CD4-positive, CD25-positive, alpha-beta regulatory T cell (primary cell): ENCODE measurements around the gene PCDHGA1. TPM values are rescaled to one million over a fixed set of nuclear protein-coding genes. Genes with fewer than 3 reads are reported as not detected.
"Not testable (repeated sequence)": the region's sequence is repeated elsewhere in the genome, so short reads cannot be mapped to it uniquely, and the experiment has no call there.

Experiments
- ATAC-seq, 2 donors: fragments of 150-1000 bp; cut with Tn5 transposase; one replicate each; pipeline ENCODE4 v1.10.0; 2021; ENCODE audit warnings: low read depth in 2 of 2, moderate number of reproducible peaks in 2 of 2, moderate library complexity in 1 of 2
- DNase-seq, 3 donors: peaks; one replicate each; pipeline versions ENCODE4 v3.0.0 to v3.0.0-alpha.2; 2012 to 2022; ENCODE audit warnings: mixed read lengths in 1 of 3
- H3K27ac ChIP-seq: one replicate; pipeline ENCODE4 v1.7.0; 2013; ENCODE audit warnings: mild to moderate bottlenecking, low read length; ENCODE audit not compliant: insufficient read depth, poor library complexity, severe bottlenecking
- H3K27me3 ChIP-seq: one replicate; pipeline ENCODE4 v1.7.0; 2013; ENCODE audit warnings: low read length; ENCODE audit not compliant: control insufficient read depth, insufficient read depth
- H3K36me3 ChIP-seq: one replicate; pipeline ENCODE4 v1.7.0; 2013; ENCODE audit warnings: mild to moderate bottlenecking, low read length, moderate library complexity; ENCODE audit not compliant: control insufficient read depth, insufficient read depth
- H3K4me1 ChIP-seq: 2 replicates; pipeline ENCODE4 v1.7.0; 2013; ENCODE audit warnings: mild to moderate bottlenecking, low read length; ENCODE audit not compliant: insufficient read depth, control insufficient read depth, poor library complexity, severe bottlenecking
- H3K4me3 ChIP-seq: one replicate; pipeline ENCODE4 v1.7.0; 2013; ENCODE audit warnings: low read depth, mild to moderate bottlenecking, low read length, moderate library complexity
- H3K9me3 ChIP-seq, 2 experiments: 1 replicate in 1 of 2; 2 replicates in 1 of 2; pipeline ENCODE4 v1.7.0; 2013; ENCODE audit warnings: low read length in 2 of 2, mild to moderate bottlenecking in 1 of 2, moderate library complexity in 1 of 2; ENCODE audit not compliant: control insufficient read depth in 2 of 2
- H3K27ac Mint-ChIP-seq, 3 donors: one replicate each; pipeline ENCODE4 v1.8.0; 2020 to 2022; ENCODE audit warnings: mild to moderate bottlenecking in 3 of 3, mixed read lengths in 3 of 3, moderate library complexity in 2 of 3
- H3K27me3 Mint-ChIP-seq: one replicate; pipeline ENCODE4 v1.8.0; 2022; ENCODE audit warnings: mild to moderate bottlenecking, mixed read lengths
- H3K36me3 Mint-ChIP-seq: one replicate; pipeline ENCODE4 v1.8.0; 2020; ENCODE audit warnings: mixed read lengths
- H3K4me1 Mint-ChIP-seq, 4 donors: one replicate each; pipeline ENCODE4 v1.8.0; 2020 to 2022; ENCODE audit warnings: mixed read lengths in 4 of 4, mild to moderate bottlenecking in 1 of 4
- H3K4me3 Mint-ChIP-seq, 4 donors: one replicate each; pipeline ENCODE4 v1.8.0; 2020 to 2022; ENCODE audit warnings: mild to moderate bottlenecking in 4 of 4, mixed read lengths in 4 of 4, moderate library complexity in 3 of 4
- H3K9me3 Mint-ChIP-seq, 7 donors: one replicate each; pipeline ENCODE4 v1.8.0; 2020 to 2022; ENCODE audit warnings: mixed read lengths in 7 of 7, mild to moderate bottlenecking in 3 of 7, moderate library complexity in 2 of 7
- polyA plus RNA-seq, 4 donors: library from polyadenylated mRNA; unstranded; fragments of 300-500 nt; fragmentation: Illumina TruSeq; gene quantifications; one replicate each; pipeline ENCODE4 v1.2.3, GENCODE V29; 2021
- total RNA-seq: library from RNA; stranded (reverse); gene quantifications from one replicate; pipeline ENCODE4 v1.2.3, GENCODE V29; 2022

PCDHGA1 gene
- total and polyA plus RNA-seq, 5 donors from 2014 or later, result 0.06 to 0.10 TPM; not detected in 3

GRCh38 chr5:141387557-141388311 is 57.4 kb downstream of the PCDHGA1 start, which contains the start of gene PCDHGB4:
PCDHGB4 (plus strand) TSS chr5:141387698; CDS start chr5:141387885, 187 bp downstream.
- Mint-ChIP-seq H3K27me3 (peaks cover 65% of the 10 kb centered on the region), H3K27ac (peak within 1 kb of the TSS in 1 of 3 donors; percentile 49), H3K9me3 (peaks cover 0 to 59% (median 18%) of the 10 kb centered on the region in 7 donors)
- H3K36me3 Mint-ChIP-seq, H3K4me3 Mint-ChIP-seq, H3K27ac ChIP-seq, H3K36me3 ChIP-seq, H3K4me3 ChIP-seq, H3K4me1 ChIP-seq, DNase-seq, H3K4me1 Mint-ChIP-seq: not testable (repeated sequence)
- peaks cover 20 to 48% of the 10 kb centered on the region in 2 experiments for H3K9me3 ChIP-seq
- peak in 1 of 2 donors; percentile 34 for ATAC-seq
- H3K27me3 ChIP-seq, result peaks cover 46% of the 10 kb centered on the region

- Histone ChIP-seq H3K4me1 (no peaks in the 10 kb centered on the region), H3K9me3 (peaks cover 20 to 48% of the 10 kb centered on the region in 2 experiments), H3K36me3 (no peaks in the 10 kb centered on the region), H3K4me3 (no peak overlapping the region), H3K27ac (no peak overlapping the region), H3K27me3 (peaks cover 42% of the 10 kb centered on the region)
- ATAC-seq, result no peak
- peaks cover 0 to 60% (median 18%) of the 10 kb centered on the region in 7 donors for H3K9me3 Mint-ChIP-seq
- no peak for DNase-seq
- peaks cover 0 to 3% (median 0%) of the 10 kb centered on the region in 4 donors for H3K4me1 Mint-ChIP-seq
- peak overlapping the region in 1 of 3 donors; percentile 49 for H3K27ac Mint-ChIP-seq
- H3K4me3 Mint-ChIP-seq, result no peak overlapping the region
- H3K27me3 Mint-ChIP-seq, result peaks cover 61% of the 10 kb centered on the region
- H3K36me3 Mint-ChIP-seq, result peaks cover 3% of the 10 kb centered on the region
These were observed 58.3 kb downstream of the PCDHGA1 start for GRCh38 chr5:141388661-141389060.

- H3K9me3 ChIP-seq, result peaks cover 21 to 54% of the 10 kb centered on the region in 2 experiments
- Mint-ChIP-seq H3K27ac (no peak overlapping the region), H3K4me1 (peaks cover 0 to 3% (median 0%) of the 10 kb centered on the region in 4 donors), H3K9me3 (peaks cover 0 to 60% (median 18%) of the 10 kb centered on the region in 7 donors), H3K4me3 (peak overlapping the region in 1 of 4 donors; percentile 77), H3K36me3 (peaks cover 3% of the 10 kb centered on the region), H3K27me3 (peaks cover 58% of the 10 kb centered on the region)
- H3K4me1 ChIP-seq, result no peaks in the 10 kb centered on the region
- DNase-seq, result no peak
- H3K27me3 ChIP-seq, result peaks cover 41% of the 10 kb centered on the region
- H3K36me3 ChIP-seq, result no peaks in the 10 kb centered on the region
- H3K4me3 ChIP-seq, result no peak overlapping the region
- no peak overlapping the region for H3K27ac ChIP-seq
- no peak for ATAC-seq
These were observed 59.1 kb downstream of the PCDHGA1 start for GRCh38 chr5:141389153-141390042.

- Mint-ChIP-seq H3K27ac (no peak within 1 kb of the TSS), H3K27me3 (peaks cover 46% of the 10 kb centered on the region), H3K9me3 (peaks cover 0 to 57% (median 11%) of the 10 kb centered on the region in 7 donors), H3K4me3 (peak within 1 kb of the TSS in 1 of 4 donors; percentile 1), H3K4me1 (peaks cover 0 to 3% (median 0%) of the 10 kb centered on the region in 4 donors), H3K36me3 (peaks cover 3% of the 10 kb centered on the region)
- no peaks in the 10 kb centered on the region for H3K36me3 ChIP-seq
- no peak for DNase-seq
- H3K4me3 ChIP-seq, result no peak within 1 kb of the TSS
- ATAC-seq, result no peak
- no peak within 1 kb of the TSS for H3K27ac ChIP-seq
- peaks cover 26% of the 10 kb centered on the region for H3K27me3 ChIP-seq
- H3K9me3 ChIP-seq, result peaks cover 24 to 37% of the 10 kb centered on the region in 2 experiments
- H3K4me1 ChIP-seq, result no peaks in the 10 kb centered on the region
These were observed 62.3 kb downstream of the PCDHGA1 start, which contains the start of gene PCDHGA8 for GRCh38 chr5:141392429-141393198. PCDHGA8 (plus strand) TSS chr5:141392633; CDS start chr5:141392814, 181 bp downstream.

- H3K4me3 Mint-ChIP-seq, result no peak overlapping the region
- ATAC-seq, result no peak
- H3K27ac ChIP-seq, result no peak overlapping the region
- H3K4me1 ChIP-seq, result no peaks in the 10 kb centered on the region
- peaks cover 3% of the 10 kb centered on the region for H3K36me3 Mint-ChIP-seq
- H3K4me1 Mint-ChIP-seq, result peaks cover 0 to 3% (median 0%) of the 10 kb centered on the region in 4 donors
- peaks cover 24% of the 10 kb centered on the region for H3K27me3 ChIP-seq
- no peaks in the 10 kb centered on the region for H3K36me3 ChIP-seq
- peaks cover 0 to 56% (median 11%) of the 10 kb centered on the region in 7 donors for H3K9me3 Mint-ChIP-seq
- peaks cover 23 to 37% of the 10 kb centered on the region in 2 experiments for H3K9me3 ChIP-seq
- H3K27ac Mint-ChIP-seq, result no peak overlapping the region
- DNase-seq, result no peak
- H3K27me3 Mint-ChIP-seq, result peaks cover 49% of the 10 kb centered on the region
- H3K4me3 ChIP-seq, result no peak overlapping the region
These were observed 63.0 kb downstream of the PCDHGA1 start for GRCh38 chr5:141393267-141393666.

- not testable (repeated sequence) for H3K4me1 ChIP-seq, H3K27ac Mint-ChIP-seq, H3K27ac ChIP-seq, DNase-seq, H3K36me3 Mint-ChIP-seq, H3K36me3 ChIP-seq, H3K4me1 Mint-ChIP-seq, H3K4me3 ChIP-seq, ATAC-seq
- Mint-ChIP-seq H3K4me3 (peak overlapping the region in 1 of 4 donors; percentile 32), H3K27me3 (peaks cover 41% of the 10 kb centered on the region), H3K9me3 (peaks cover 0 to 55% (median 8%) of the 10 kb centered on the region in 7 donors)
- Histone ChIP-seq H3K27me3 (peaks cover 23% of the 10 kb centered on the region), H3K9me3 (peaks cover 23 to 37% of the 10 kb centered on the region in 2 experiments)
These were observed 64.3 kb downstream of the PCDHGA1 start for GRCh38 chr5:141394401-141395187.
